HG03521 (cell line): ENCODE data around the gene CNOT11.
"Not testable (repeated sequence)": the region's sequence is repeated elsewhere in the genome, so short reads cannot be mapped to it uniquely, and the experiment has no call there.

Source experiments
- ATAC-seq: cut with Tn5 transposase; IDR thresholded peaks from one replicate; pipeline ENCODE4 v1.9.1; 2021; ENCODE audit warnings: mild to moderate bottlenecking, moderate library complexity; ENCODE audit not compliant: unreplicated experiment

Gene CNOT11

DNA sequence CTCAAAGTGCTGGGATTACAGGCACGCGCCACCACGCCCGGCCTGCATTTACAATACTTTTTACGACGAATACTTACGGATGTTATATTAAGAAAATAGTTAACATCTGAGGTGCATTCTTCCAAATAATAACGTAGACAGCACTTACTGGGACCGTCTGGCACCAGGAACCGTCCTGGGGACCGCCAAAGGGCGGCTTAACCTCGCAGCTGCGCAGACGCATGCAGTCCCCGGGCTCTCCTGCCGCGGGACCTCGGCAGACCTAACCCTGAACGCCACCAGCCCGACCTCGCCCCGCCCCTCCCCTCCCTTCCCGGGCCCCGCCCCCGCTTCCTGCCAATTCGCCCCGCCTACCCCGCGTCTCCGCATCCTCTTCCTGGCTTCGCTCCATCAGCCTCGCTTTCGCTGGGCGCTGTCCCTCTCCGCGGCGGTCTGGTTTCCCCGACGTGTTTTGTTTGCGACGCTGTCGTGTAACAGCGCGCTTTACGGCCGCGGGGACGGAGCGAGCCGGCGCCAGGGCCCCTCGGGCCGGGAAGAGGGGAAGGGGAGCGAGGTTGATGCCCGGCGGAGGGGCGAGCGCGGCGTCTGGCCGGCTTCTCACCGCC lies at the start of gene CNOT11:
CNOT11 (plus strand) TSS at position 479 of the 605 bp plus-strand sequence; CDS start at position 558, 79 bp downstream.
- ATAC-seq, result peak; percentile 81

GRCh38 chr2:101204400-101205115 lies 48.1 kb upstream of the CNOT11 start:
- ATAC-seq, result no peak

- no peak for ATAC-seq
Measured at GRCh38 chr2:101205521-101206479, 46.9 kb upstream of the CNOT11 start.

DNA sequence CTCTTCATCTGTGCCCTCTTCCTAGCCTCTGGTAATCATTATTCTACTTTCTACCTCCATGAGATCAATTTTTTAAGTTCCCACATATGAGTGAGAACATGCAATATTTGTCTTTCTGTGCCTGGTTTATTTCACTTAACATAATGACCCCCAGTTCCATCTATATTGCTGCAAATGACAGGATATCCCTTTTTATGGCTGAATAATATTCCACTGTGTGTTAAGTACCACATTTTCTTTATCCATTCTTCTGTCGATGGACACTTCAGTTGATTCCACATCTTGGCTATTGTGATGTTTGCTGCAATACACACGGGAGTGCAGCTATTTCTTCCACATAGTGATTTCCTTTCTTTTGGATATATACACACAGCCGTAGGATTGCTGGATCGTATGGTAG lies 43.9 kb upstream of the CNOT11 start:
- ATAC-seq, result no peak

GRCh38 chr2:101219246-101219645 lies 33.4 kb upstream of the CNOT11 start:
- no peak for ATAC-seq

- ATAC-seq, result not testable (repeated sequence)
Measured at GRCh38 chr2:101220091-101220490, 32.6 kb upstream of the CNOT11 start.

DNA sequence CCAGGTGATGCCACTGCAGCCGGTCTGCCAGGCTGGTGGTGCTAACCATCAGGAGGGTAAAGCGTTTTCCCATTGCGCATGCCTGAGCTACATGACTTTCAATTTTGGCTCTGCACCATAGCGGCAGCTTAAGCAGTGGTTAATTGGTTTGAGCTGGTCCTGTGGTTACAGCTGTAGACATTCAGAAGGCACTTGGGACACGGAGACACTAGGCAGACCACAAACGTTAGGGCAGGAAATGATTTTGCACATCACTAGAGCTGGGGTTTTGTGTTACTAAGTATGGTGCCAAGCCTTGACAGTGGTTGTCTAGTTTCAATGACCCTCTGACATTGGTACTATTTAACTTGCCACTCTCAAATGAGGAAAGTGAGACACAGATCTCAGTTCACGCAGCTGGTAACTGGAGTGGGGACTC lies 28.9 kb upstream of the CNOT11 start:
- peak; percentile 99 for ATAC-seq

DNA sequence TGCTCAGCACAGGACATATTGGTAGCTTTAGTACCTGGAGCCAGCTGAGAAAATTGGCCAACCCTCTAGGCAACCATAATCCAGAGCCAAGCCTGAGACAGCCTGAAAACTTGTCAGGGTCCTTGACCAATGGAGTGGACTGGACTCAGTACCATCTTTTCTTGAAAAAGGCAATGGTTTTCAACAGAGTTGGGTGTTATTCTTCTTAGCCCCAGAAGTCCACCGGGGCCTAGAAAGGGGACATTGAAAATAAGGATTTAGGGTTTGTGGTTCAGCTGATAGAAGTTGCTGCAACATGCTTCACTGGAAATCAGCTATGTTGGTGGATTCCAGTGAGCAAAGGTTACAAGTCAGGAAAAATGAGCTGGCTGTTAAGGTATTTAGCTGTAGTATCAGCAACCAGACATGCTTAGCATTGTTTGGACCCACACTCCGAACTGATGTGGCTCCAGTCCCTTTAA lies 22.1 kb upstream of the CNOT11 start:
- no peak for ATAC-seq

DNA sequence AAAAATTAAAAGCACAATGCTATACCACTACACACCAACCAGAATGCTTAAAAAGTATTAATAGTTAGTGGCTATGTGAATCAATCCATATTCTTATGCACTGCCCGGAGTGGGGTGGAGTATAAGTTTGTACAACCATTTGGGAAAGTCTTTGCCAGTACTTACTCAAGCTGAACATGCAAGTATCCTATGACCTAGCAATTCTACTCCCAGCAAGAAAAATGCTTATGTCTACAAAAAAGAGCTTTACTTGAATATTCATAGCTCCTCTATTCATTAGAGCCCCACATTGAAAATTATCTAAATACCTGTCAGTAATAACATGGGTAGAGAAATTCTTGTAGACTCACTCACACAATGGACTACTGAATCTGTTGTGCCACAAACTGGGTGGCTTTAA lies 21.4 kb upstream of the CNOT11 start:
- ATAC-seq, result no peak

- no peak for ATAC-seq
Measured at GRCh38 chr2:101231937-101232730, 20.6 kb upstream of the CNOT11 start.

DNA sequence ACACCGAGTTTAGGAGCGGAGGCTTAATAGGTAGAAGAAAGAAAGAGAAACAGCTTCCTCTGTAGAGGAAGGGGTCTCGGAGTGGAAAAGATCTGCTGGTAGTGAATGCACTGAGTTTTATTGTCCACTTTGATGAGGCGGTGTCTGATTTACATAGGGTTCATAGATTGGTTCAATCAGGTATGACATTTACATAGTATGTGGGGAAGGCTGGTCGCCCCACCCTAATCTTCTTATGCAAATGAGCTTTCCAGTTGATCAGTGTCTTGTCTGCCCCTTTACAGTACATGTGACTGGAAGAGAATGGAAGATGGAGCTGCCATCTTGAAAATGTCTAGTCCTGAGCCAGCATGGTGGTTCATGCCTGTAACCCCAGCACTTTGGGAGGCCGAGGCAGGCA lies 19.9 kb upstream of the CNOT11 start:
- ATAC-seq, result no peak

GRCh38 chr2:101234169-101234938 lies 18.3 kb upstream of the CNOT11 start:
- ATAC-seq, result no peak

- not testable (repeated sequence) for ATAC-seq
Measured at GRCh38 chr2:101235956-101236355, 16.7 kb upstream of the CNOT11 start.

DNA sequence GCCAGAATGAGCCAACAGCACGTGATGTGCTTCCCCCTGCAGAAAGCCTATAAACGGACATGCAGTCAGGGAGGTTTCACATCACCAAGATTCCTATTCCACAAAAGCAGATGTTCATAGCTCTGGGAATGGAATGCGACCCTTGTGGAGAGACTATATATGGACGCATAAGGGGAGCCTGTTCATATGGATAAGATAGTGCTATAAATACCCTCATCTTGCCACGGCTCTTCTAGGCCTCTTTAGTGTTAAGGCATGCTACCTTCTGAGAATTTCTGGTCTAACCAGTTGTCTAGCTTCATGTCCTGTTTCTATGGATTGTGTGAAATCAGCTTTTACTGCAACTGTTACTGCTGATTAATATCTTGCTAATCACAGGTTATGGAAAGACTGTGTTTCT lies 14.7 kb upstream of the CNOT11 start:
- not testable (repeated sequence) for ATAC-seq

DNA sequence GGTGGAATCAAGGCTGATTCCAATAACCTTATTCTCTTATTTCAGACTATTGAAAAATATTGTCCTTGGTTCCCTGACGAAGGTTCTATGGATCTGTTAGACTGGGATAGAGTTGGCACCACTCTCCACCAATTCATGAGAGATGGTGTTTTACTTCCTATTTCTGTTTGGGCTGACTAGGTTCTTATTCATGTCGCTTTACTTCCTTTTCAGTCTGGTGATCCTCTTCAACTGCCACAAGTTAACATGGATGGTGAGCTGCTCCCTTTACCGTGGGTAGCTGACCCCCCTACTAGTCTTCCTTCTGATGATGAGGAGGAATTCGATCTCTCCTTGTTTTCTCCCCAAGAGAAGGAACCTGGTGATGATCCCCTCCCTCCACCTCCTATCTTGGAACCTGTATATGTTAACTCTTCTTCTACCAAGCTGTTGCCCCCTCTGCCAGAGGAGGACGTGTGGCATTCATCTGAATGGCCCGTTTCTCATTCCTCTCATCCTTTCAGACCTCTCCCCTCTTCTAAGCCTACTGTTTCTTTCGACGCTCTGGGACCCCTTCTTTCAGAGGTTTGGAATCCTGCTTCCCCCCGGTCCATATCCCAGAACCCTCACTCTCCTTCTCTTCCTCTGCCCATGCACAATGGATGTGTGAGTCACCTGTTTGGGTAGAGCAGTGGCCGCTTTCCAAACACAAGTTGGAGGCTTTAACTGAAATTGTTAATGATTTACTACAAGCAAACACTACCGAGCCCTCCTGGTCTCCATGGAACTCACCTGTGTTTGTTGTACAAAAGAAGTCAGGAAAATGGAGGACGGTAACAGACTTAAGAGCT lies 13.5 kb upstream of the CNOT11 start:
- ATAC-seq, result no peak

- ATAC-seq, result not testable (repeated sequence)
Measured at GRCh38 chr2:101239760-101240118, 12.9 kb upstream of the CNOT11 start.

DNA sequence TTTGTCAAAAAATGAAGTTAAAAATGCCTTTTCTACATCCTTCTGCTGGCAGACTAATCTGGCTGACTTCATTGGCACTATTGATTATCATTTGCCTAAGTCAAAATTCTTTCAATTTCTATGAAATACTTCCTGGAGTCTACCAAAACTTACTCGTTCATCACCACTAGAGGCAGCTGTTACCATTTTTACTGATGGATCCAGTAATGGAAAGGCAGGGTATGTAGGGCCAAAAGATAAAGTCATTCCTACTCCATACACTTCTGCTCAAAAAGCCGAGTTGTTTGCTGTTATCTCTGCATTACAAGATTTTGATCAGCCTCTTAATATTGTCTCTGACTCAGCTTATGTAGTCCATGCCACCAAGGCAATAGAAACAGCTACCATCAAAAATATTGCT lies 12.0 kb upstream of the CNOT11 start:
- not testable (repeated sequence) for ATAC-seq

DNA sequence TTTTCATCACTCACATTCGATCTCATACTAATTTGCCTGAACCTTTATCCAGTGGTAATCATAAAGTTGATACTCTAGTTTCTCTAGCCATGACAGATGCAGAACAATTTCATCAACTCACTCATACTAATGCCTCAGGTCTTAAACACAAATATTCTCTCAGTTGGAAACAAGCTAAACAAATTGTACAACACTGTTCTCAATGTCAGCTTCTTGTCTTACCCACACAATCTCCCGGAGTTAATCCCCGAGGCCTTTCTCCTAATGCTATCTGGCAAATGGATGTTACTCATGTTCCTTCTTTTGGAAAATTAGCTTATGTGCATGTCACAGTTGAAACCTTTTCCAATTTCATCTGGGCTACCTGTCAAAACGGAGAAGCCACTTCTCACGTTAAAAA lies 11.5 kb upstream of the CNOT11 start:
- ATAC-seq, result no peak

DNA sequence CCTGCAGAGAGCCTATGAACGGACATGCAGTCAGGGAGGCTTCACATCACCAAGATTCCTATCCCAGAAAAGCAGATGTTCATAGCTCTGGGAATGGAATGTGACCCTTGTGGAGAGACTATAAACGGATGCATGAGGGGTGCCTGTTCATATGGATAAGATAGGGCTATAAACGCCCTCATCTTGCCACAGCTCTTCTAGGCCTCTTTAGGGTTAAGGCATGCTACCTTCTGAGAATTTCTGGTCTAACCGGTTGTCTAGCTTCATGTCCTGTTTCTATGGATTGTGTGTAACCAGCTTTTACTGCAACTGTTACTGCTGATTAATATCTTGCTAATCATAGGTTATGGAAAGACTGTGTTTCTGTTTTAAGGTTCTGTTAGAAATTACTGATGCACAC lies 8.3 kb upstream of the CNOT11 start:
- ATAC-seq, result not testable (repeated sequence)
